ENCODE results near the gene RAI14.

GRCh38 chr5:34666392-34667080 lies 10.4 kb downstream of the RAI14 start:
- no peak for TF ChIP-seq POLR2A (IDR thresholded peaks at IDR 0.05)
- TF ChIP-seq CTCF (IDR thresholded peaks at IDR 0.05), result no peak

All from lower leg skin (tissue), 3 donors.